Endothelial cell (in vitro differentiated cells): ENCODE data around the gene CYTH2. TPM values are rescaled to one million over a fixed set of nuclear protein-coding genes. Genes with fewer than 3 reads are reported as not detected.

Experiments
- DNase-seq: peaks from one replicate; pipeline ENCODE4 v3.0.0; 2021; ENCODE audit warnings: low spot score
- H3K27ac Mint-ChIP-seq: one replicate; pipeline ENCODE4 v1.8.0; 2021; ENCODE audit warnings: mixed read lengths, inconsistent platforms; ENCODE audit not compliant: unreplicated experiment
- H3K27me3 Mint-ChIP-seq: one replicate; pipeline ENCODE4 v1.8.0; 2021; ENCODE audit warnings: mild to moderate bottlenecking, moderate library complexity, mixed read lengths, inconsistent platforms; ENCODE audit not compliant: unreplicated experiment
- H3K36me3 Mint-ChIP-seq: one replicate; pipeline ENCODE4 v1.8.0; 2021; ENCODE audit warnings: mild to moderate bottlenecking, low read depth, mixed read lengths, inconsistent platforms; ENCODE audit not compliant: unreplicated experiment
- H3K4me1 Mint-ChIP-seq: one replicate; pipeline ENCODE4 v1.8.0; 2021; ENCODE audit warnings: mild to moderate bottlenecking, mixed read lengths, inconsistent platforms; ENCODE audit not compliant: unreplicated experiment
- H3K4me3 Mint-ChIP-seq: one replicate; pipeline ENCODE4 v1.8.0; 2021; ENCODE audit warnings: mild to moderate bottlenecking, mixed read lengths, inconsistent platforms; ENCODE audit not compliant: unreplicated experiment
- H3K9me3 Mint-ChIP-seq: one replicate; pipeline ENCODE4 v1.8.0; 2021; ENCODE audit warnings: mixed read lengths, inconsistent platforms; ENCODE audit not compliant: unreplicated experiment
- CTCF ChIP-seq: fragments of 200-600 bp; sonication (generic); IDR thresholded peaks from one replicate; pipeline ENCODE4 v1.5.0; 2021; ENCODE audit warnings: antibody characterized with exemption; ENCODE audit not compliant: unreplicated experiment
- total RNA-seq: library from RNA; stranded (reverse); fragmentation: NEBNext Ultra II Directional; extraction: Animal tissue kit (Norgen Biotek cat#: 25700); gene quantifications from one replicate; pipeline ENCODE4 v1.2.1, GENCODE V29; 2021; ENCODE audit not compliant: unreplicated experiment

Gene CYTH2
- total RNA-seq, 1 donor from 2014 or later, result 165 TPM

GRCh38 chr19:48443731-48444128 lies 25.4 kb upstream of the CYTH2 start:
- H3K36me3 Mint-ChIP-seq, result peaks cover 17% of the 10 kb centered on the region
- H3K4me3 Mint-ChIP-seq, result no peak overlapping the region
- peaks cover 18% of the 10 kb centered on the region for H3K27me3 Mint-ChIP-seq
- no peaks in the 10 kb centered on the region for H3K9me3 Mint-ChIP-seq
- DNase-seq, result no peak
- H3K4me1 Mint-ChIP-seq, result peaks cover 16% of the 10 kb centered on the region
- TF ChIP-seq CTCF, result no peak
- H3K27ac Mint-ChIP-seq, result no peak overlapping the region

- peaks cover 16% of the 10 kb centered on the region for H3K4me1 Mint-ChIP-seq
- H3K36me3 Mint-ChIP-seq, result peaks cover 19% of the 10 kb centered on the region
- H3K27ac Mint-ChIP-seq, result peak overlapping the region; percentile 98
- no peak for DNase-seq
- H3K9me3 Mint-ChIP-seq, result no peaks in the 10 kb centered on the region
- peaks cover 20% of the 10 kb centered on the region for H3K27me3 Mint-ChIP-seq
- no peak for TF ChIP-seq CTCF
- peak overlapping the region; percentile 95 for H3K4me3 Mint-ChIP-seq
These were observed 24.8 kb upstream of the CYTH2 start for GRCh38 chr19:48444129-48444935.

- Mint-ChIP-seq H3K27ac (peak overlapping the region; percentile 98), H3K4me1 (peaks cover 16% of the 10 kb centered on the region), H3K4me3 (peak overlapping the region; percentile 95), H3K27me3 (peaks cover 24% of the 10 kb centered on the region), H3K9me3 (no peaks in the 10 kb centered on the region), H3K36me3 (peaks cover 19% of the 10 kb centered on the region)
- TF ChIP-seq CTCF, result no peak
- DNase-seq, result no peak
These were observed 24.3 kb upstream of the CYTH2 start for GRCh38 chr19:48444936-48445200.

GRCh38 chr19:48445256-48445605 lies 23.9 kb upstream of the CYTH2 start:
- Mint-ChIP-seq H3K27me3 (peaks cover 24% of the 10 kb centered on the region), H3K36me3 (peaks cover 19% of the 10 kb centered on the region), H3K4me1 (peaks cover 16% of the 10 kb centered on the region), H3K9me3 (no peaks in the 10 kb centered on the region), H3K27ac (peak overlapping the region; percentile 98), H3K4me3 (peak overlapping the region; percentile 95)
- TF ChIP-seq CTCF, result no peak
- peak; percentile 48 for DNase-seq

- Mint-ChIP-seq H3K27ac (peak within 1 kb of the TSS; percentile 98), H3K4me3 (peak within 1 kb of the TSS; percentile 95), H3K27me3 (peaks cover 24% of the 10 kb centered on the region), H3K4me1 (peaks cover 16% of the 10 kb centered on the region), H3K36me3 (peaks cover 19% of the 10 kb centered on the region), H3K9me3 (no peaks in the 10 kb centered on the region)
- peak; percentile 83 for DNase-seq
- TF ChIP-seq CTCF, result no peak
These were observed 23.3 kb upstream of the CYTH2 start, which contains the start of gene GRWD1 for GRCh38 chr19:48445606-48446481. TSS of gene GRWD1 (plus strand) at chr19:48445983. CDS start at chr19:48446006, 23 bp downstream.
